Fibroblast of lung (primary cell): ENCODE data around the gene FNDC5. TPM values are rescaled to one million over a fixed set of nuclear protein-coding genes. Genes with fewer than 3 reads are reported as not detected.
A peak's percentile ranks its signal among the peaks of the same experiment; 100 is the strongest.

Source experiments
- DNase-seq, 2 donors: peaks; one replicate each; pipeline versions ENCODE4 v3.0.0 to v3.0.0-alpha.2; 2010; ENCODE audit warnings: low read depth in 2 of 2
- H2AFZ ChIP-seq: 2 replicates; pipeline ENCODE4 v1.5.1; 2012; ENCODE audit warnings: low read length, control low read depth, inconsistent platforms
- H3K27ac ChIP-seq: 2 replicates; pipeline ENCODE4 v1.5.1; 2011; ENCODE audit warnings: low read length, control low read depth; ENCODE audit not compliant: insufficient read depth
- H3K27me3 ChIP-seq: 2 replicates; pipeline ENCODE4 v1.5.1; 2011; ENCODE audit warnings: mild to moderate bottlenecking, low read length; ENCODE audit not compliant: control insufficient read depth, insufficient read depth
- H3K36me3 ChIP-seq: 2 replicates; pipeline ENCODE4 v1.5.1; 2011; ENCODE audit warnings: low read length; ENCODE audit not compliant: control insufficient read depth, insufficient read depth
- H3K4me1 ChIP-seq: 2 replicates; pipeline ENCODE4 v1.5.1; 2011; ENCODE audit warnings: low read length; ENCODE audit not compliant: control insufficient read depth, insufficient read depth; ENCODE audit errors: extremely low read depth
- H3K4me2 ChIP-seq: 2 replicates; pipeline ENCODE4 v1.5.1; 2011; ENCODE audit warnings: low read length, control low read depth; ENCODE audit not compliant: insufficient read depth; ENCODE audit errors: extremely low read depth
- H3K4me3 ChIP-seq, 4 experiments: fragments of 200-600 bp in 1 of 4; sonication (generic) in 1 of 4; replicated peaks in 1 of 4; 2 replicates each; pipeline ENCODE4 v1.5.1; 2011 to 2016; ENCODE audit warnings: low read length in 4 of 4, low read depth in 3 of 4, mild to moderate bottlenecking in 3 of 4, control low read depth in 2 of 4, inconsistent platforms in 1 of 4, mixed read lengths in 1 of 4; ENCODE audit not compliant: insufficient read depth in 1 of 4; ENCODE audit errors: control extremely low read depth in 1 of 4
- H3K79me2 ChIP-seq: 2 replicates; pipeline ENCODE4 v1.5.1; 2012; ENCODE audit warnings: mild to moderate bottlenecking, low read length, inconsistent platforms; ENCODE audit not compliant: control insufficient read depth, insufficient read depth
- H3K9ac ChIP-seq: 2 replicates; pipeline ENCODE4 v1.5.1; 2011; ENCODE audit warnings: mild to moderate bottlenecking, low read length, control low read depth; ENCODE audit not compliant: insufficient read depth
- H3K9me3 ChIP-seq: 2 replicates; pipeline ENCODE4 v1.5.1; 2012; ENCODE audit warnings: low read depth, low read length; ENCODE audit not compliant: control insufficient read depth, insufficient read depth
- H4K20me1 ChIP-seq: 2 replicates; pipeline ENCODE4 v1.5.1; 2011; ENCODE audit warnings: low read length; ENCODE audit not compliant: control insufficient read depth, insufficient read depth; ENCODE audit errors: extremely low read depth
- EZH2 ChIP-seq: IDR thresholded peaks from 2 replicates; pipeline ENCODE4 v1.5.1; 2012; ENCODE audit warnings: low read length, control low read depth, mild to moderate bottlenecking; ENCODE audit errors: missing control alignments
- polyA minus RNA-seq: library from RNA; depleted of rRNA, polyadenylated mRNA; stranded (reverse); fragments of >200 nt; gene quantifications from 2 replicates; pipeline ENCODE4 v1.2.3, GENCODE V29; 2011; ENCODE audit warnings: low replicate concordance
- polyA plus RNA-seq, 2 donors: library from polyadenylated mRNA; depleted of rRNA in 1 of 2; stranded (reverse) in 1 of 2; unstranded in 1 of 2; fragments of >200 nt; gene quantifications; 2 replicates each; pipeline ENCODE4 v1.2.1, GENCODE V29; 2011 to 2012; ENCODE audit warnings: missing spikeins in 1 of 2
- total RNA-seq: library from RNA; depleted of rRNA; stranded (reverse); fragments of >200 nt; gene quantifications from 2 replicates; pipeline ENCODE4 v1.2.1, GENCODE V29; 2014
- TF ChIP-seq, protein P1 (sequence below), 2 donors: IDR thresholded peaks in 1 of 2; conservative IDR thresholded peaks in 1 of 2; 1 replicate in 1 of 2; 2 replicates in 1 of 2; pipeline ENCODE4 v1.5.1; 2011 to 2012; ENCODE audit warnings: low read length in 2 of 2, control low read depth in 1 of 2, inconsistent platforms in 1 of 2, low read depth in 1 of 2, mild to moderate bottlenecking in 1 of 2

Gene FNDC5
- total RNA-seq (0.33 and 1.0 TPM in 2 replicates), polyA plus RNA-seq (0.38 and 1.6 TPM in 2 replicates), polyA minus RNA-seq (not detected in 2 replicates)
- 0.43 and 2.5 TPM in 2 replicates for polyA plus RNA-seq (2012)

DNA sequence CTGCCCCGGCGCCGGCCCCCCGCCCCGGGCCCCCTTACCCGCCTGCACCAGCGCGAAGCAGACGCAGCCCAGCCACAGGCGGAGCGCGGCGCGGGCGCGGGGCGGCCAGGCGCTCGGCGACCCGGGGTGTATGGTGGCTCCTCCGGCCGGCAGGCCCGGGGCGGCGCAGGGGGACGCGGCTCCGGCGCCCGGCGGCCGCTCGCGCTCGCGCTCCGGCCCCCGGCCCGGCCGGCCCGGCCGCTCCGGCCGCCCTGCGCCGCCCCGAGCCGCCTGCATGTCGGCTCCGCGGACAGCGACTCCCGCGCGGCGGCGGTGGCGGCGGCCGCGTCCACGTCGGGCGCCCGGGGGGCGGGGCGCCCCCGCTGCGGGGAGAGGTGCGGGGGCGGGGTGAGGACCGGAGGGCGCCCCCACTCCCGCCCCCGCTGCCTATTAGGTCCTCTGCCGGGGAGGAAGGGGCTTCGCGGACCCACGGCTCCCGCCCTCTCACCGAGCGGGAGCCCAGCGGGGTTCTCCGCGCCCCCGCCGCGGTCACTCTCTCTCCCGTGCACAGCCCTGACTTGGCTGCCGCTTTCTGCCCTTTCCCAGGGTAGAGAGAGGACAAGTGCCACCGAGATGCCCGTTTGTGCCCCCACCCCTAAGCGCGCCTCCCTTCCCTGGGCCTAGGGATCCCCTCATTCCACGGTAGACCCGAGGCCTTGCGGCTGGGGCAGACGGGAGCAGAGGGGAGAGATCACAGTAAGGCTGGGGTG lies at the start of gene FNDC5:
TSS of gene FNDC5 (minus strand) at position 298 of the 749 bp plus-strand sequence.
- no peak within 1 kb of the TSS for H3K27ac ChIP-seq
- H3K4me3 ChIP-seq = peak within 1 kb of the TSS in 2 of 4 experiments; percentile 29 to 43
- DNase-seq = peak in 1 of 2 donors; percentile 21
- peaks cover 12% of the 10 kb centered on the region for H3K27me3 ChIP-seq
- no peaks in the 10 kb centered on the region for H4K20me1 ChIP-seq
- H3K79me2 ChIP-seq = no peaks in the 10 kb centered on the region
- H3K4me1 ChIP-seq = no peaks in the 10 kb centered on the region
- H3K36me3 ChIP-seq = no peaks in the 10 kb centered on the region
- peak within 1 kb of the TSS; percentile 54 for H3K4me2 ChIP-seq
- TF ChIP-seq, protein P1, sequence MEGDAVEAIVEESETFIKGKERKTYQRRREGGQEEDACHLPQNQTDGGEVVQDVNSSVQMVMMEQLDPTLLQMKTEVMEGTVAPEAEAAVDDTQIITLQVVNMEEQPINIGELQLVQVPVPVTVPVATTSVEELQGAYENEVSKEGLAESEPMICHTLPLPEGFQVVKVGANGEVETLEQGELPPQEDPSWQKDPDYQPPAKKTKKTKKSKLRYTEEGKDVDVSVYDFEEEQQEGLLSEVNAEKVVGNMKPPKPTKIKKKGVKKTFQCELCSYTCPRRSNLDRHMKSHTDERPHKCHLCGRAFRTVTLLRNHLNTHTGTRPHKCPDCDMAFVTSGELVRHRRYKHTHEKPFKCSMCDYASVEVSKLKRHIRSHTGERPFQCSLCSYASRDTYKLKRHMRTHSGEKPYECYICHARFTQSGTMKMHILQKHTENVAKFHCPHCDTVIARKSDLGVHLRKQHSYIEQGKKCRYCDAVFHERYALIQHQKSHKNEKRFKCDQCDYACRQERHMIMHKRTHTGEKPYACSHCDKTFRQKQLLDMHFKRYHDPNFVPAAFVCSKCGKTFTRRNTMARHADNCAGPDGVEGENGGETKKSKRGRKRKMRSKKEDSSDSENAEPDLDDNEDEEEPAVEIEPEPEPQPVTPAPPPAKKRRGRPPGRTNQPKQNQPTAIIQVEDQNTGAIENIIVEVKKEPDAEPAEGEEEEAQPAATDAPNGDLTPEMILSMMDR (conservative IDR thresholded peaks at IDR 0.05 in 1 of 2, IDR thresholded peaks at IDR 0.05 in 1 of 2; ENCODE audit: low read depth in 1 of 2, low read length in 2 of 2) = no peak
- TF ChIP-seq EZH2 = no peak
- H3K9ac ChIP-seq = no peak within 1 kb of the TSS
- no peak within 1 kb of the TSS for H2AFZ ChIP-seq
- no peaks in the 10 kb centered on the region for H3K9me3 ChIP-seq

DNA sequence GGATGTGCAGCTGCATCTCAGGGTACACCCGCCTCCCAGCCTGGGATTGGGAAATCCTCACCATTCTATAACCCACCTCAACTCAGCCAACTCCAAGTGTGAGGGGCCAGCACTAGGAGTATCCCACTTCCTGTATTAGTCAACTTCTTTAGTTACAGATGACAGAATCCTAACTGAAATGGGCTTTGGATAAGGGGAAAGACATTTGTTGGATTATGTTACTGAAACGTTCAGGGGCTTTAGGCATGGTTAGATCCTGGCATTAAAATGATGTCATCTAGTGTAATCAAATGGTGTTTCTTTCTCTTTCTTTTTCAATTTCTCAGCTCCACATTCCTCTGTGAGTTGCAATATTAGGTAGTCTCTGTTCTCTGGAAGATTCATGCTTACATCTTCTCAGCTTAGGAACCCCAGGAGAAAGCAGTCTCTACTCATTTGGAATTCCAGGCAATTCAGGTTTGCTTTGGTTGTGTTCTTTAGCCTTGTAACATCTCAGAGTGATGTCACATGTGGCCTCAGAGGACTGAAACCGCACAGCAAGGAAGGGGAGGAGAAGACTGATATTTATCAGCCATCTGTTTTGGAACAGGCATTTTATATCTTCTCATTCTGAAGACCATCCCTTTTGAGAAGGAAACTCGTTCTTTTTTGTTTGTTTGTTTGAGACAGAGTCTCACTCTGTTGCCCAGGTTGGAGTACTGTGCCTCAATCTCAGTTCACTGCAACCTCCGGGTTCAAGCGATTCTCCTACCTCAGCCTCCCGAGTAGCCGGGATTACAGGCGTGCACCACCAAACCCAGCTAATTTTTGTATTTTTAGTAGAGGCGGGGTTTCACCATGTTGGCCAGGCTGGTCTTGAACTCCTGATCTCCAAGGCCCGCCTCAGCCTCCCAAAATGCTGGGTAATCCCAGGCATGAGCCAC lies 49.4 kb upstream of the FNDC5 start:
- Histone ChIP-seq H3K27me3 (no peaks in the 10 kb centered on the region), H2AFZ (no peak overlapping the region), H3K4me3 (peak overlapping the region in 1 of 4 experiments; percentile 4), H3K27ac (no peak overlapping the region), H3K4me2 (no peak overlapping the region), H3K9me3 (no peaks in the 10 kb centered on the region), H3K36me3 (no peaks in the 10 kb centered on the region), H3K9ac (no peak overlapping the region), H4K20me1 (no peaks in the 10 kb centered on the region), H3K79me2 (no peaks in the 10 kb centered on the region), H3K4me1 (no peaks in the 10 kb centered on the region)
- no peak for TF ChIP-seq EZH2
- TF ChIP-seq, protein P1 (conservative IDR thresholded peaks at IDR 0.05 in 1 of 2, IDR thresholded peaks at IDR 0.05 in 1 of 2; ENCODE audit: low read depth in 1 of 2, low read length in 2 of 2) = no peak
- DNase-seq = peak; percentile 65 to 76

DNA sequence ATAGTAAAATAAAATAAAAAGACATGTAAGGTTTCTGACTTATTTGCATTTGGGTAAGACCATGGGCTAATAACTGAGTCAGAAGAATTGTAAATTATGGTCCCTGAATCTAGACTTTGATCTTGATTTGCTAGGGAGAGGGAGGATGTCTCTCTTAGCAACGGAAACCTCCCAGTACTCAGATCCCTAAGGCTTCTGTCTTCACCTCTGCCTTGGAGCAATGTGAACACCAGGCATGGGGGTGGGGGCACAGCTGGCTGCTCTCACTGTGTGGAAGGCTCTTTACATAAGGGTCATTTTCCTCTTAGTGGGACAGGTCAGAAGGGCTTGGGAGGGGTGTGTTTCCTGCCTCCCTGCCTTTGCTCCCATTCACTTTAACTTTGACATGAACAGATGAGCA lies 47.5 kb upstream of the FNDC5 start:
- Histone ChIP-seq H3K9ac (no peak overlapping the region), H2AFZ (no peak overlapping the region), H3K9me3 (no peaks in the 10 kb centered on the region), H3K4me2 (no peak overlapping the region), H3K4me3 (no peak overlapping the region), H3K4me1 (no peaks in the 10 kb centered on the region), H4K20me1 (no peaks in the 10 kb centered on the region), H3K79me2 (no peaks in the 10 kb centered on the region), H3K27ac (no peak overlapping the region), H3K27me3 (no peaks in the 10 kb centered on the region), H3K36me3 (no peaks in the 10 kb centered on the region)
- TF ChIP-seq, protein P1 (conservative IDR thresholded peaks at IDR 0.05 in 1 of 2, IDR thresholded peaks at IDR 0.05 in 1 of 2; ENCODE audit: low read depth in 1 of 2, low read length in 2 of 2) = no peak
- TF ChIP-seq EZH2 = no peak
- DNase-seq = no peak
